ENCODE data around the gene RALGDS. TPM values are rescaled to one million over a fixed set of nuclear protein-coding genes. Genes with fewer than 3 reads are reported as not detected.

Gene RALGDS
- total and polyA plus RNA-seq, 9 of the 15 experiments (the other 6 are each of a cell fraction or from before 2014, with no cell fraction given), result 0.75 to 43.3 (median 27.1) TPM

DNA sequence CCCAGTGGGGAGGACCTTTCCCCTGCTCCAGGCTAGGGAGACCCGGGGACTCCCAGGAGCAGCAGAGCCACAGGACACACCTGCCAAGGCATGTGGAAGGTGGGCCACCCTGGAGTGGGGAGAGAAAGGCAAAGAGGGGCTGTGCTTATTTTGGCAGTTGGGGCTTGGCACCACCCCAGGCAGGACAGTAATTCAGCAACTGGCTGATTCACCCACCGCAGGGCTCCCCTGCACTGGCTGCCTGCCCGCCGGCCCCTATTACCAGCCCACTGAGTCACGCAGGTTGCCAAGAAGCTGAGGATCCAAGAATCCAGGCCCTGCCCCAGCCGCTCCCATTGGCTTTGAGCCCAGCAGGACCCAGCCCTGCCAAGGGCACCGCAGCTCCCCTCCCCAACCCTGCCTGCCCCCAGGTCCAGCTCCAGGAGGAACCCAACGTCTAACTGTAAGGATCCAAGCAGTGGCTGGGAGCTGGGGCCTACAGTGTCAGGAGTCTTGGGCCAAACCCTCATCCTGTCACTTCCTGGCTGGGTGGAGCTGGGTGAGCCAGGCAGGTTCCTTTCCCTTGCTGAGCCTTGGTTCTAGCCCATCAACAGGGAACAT lies 14.2 kb upstream of the RALGDS start:
- WGBS (ENCODE audit: insufficient coverage, low coverage, missing lambda C conversion rate), result 78% methylated on average over 6 of the region's 8 CpGs
- Histone ChIP-seq H3K36me3 (ENCODE audit: control insufficient read depth, insufficient read depth, low read length) (peaks cover 30% of the 10 kb centered on the region; the same call in 2 of the 3 replicates), H3K4me3 (no peak overlapping the region), H3K27me3 (ENCODE audit: control insufficient read depth in 2 of 2, insufficient read depth in 2 of 2, low read length in 2 of 2) (no peaks in the 10 kb centered on the region), H3K4me2 (ENCODE audit: insufficient read depth, low read length) (no peak overlapping the region), H3K9me3 (replicated peaks; ENCODE audit: control insufficient read depth, insufficient read depth, low read depth, low read length) (no peaks in the 10 kb centered on the region), H3K9me1 (ENCODE audit: control insufficient read depth, insufficient read depth, low read length) (no peaks in the 10 kb centered on the region), H3K9ac (ENCODE audit: insufficient read depth in 1 of 2, low read depth in 2 of 2, low read length in 2 of 2) (peak overlapping the region; percentile 59 to 86; a peak in 3 of 4 replicates), H4K20me1 (replicated peaks; ENCODE audit: control insufficient read depth, insufficient read depth, low read length) (peaks cover 6% of the 10 kb centered on the region), H2AFZ (ENCODE audit: low read depth, low read length) (no peak overlapping the region), H3K27ac (ENCODE audit: extremely low read depth, low read depth, low read length) (peak overlapping the region; percentile 80; the same call in 2 of the 3 replicates), H3K4me1 (replicated peaks in 1 of 2; ENCODE audit: control insufficient read depth in 2 of 2, insufficient read depth in 2 of 2, low read length in 2 of 2) (peaks cover 70 to 74% of the 10 kb centered on the region in 2 experiments), H3K79me2 (ENCODE audit: control insufficient read depth, insufficient read depth, low read length) (peaks cover 88% of the 10 kb centered on the region)
- in situ Hi-C loops (cut with MboI) (no loop called here), intact Hi-C loops (cut with micrococcal nuclease) (no loop called here)
- DNase-seq (ENCODE audit: extremely low read depth in 1 of 4, low spot score in 3 of 4), result no peak
- ATAC-seq, result no peak
- no peak for TF ChIP-seq HMG20A (CRISPR knock-in tag; conservative IDR thresholded peaks at IDR 0.05)
- TF ChIP-seq, protein P1, sequence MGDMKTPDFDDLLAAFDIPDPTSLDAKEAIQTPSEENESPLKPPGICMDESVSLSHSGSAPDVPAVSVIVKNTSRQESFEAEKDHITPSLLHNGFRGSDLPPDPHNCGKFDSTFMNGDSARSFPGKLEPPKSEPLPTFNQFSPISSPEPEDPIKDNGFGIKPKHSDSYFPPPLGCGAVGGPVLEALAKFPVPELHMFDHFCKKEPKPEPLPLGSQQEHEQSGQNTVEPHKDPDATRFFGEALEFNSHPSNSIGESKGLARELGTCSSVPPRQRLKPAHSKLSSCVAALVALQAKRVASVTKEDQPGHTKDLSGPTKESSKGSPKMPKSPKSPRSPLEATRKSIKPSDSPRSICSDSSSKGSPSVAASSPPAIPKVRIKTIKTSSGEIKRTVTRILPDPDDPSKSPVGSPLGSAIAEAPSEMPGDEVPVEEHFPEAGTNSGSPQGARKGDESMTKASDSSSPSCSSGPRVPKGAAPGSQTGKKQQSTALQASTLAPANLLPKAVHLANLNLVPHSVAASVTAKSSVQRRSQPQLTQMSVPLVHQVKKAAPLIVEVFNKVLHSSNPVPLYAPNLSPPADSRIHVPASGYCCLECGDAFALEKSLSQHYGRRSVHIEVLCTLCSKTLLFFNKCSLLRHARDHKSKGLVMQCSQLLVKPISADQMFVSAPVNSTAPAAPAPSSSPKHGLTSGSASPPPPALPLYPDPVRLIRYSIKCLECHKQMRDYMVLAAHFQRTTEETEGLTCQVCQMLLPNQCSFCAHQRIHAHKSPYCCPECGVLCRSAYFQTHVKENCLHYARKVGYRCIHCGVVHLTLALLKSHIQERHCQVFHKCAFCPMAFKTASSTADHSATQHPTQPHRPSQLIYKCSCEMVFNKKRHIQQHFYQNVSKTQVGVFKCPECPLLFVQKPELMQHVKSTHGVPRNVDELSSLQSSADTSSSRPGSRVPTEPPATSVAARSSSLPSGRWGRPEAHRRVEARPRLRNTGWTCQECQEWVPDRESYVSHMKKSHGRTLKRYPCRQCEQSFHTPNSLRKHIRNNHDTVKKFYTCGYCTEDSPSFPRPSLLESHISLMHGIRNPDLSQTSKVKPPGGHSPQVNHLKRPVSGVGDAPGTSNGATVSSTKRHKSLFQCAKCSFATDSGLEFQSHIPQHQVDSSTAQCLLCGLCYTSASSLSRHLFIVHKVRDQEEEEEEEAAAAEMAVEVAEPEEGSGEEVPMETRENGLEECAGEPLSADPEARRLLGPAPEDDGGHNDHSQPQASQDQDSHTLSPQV (IDR thresholded peaks at IDR 0.05), result 0 out of 2 replicates have a peak, but pooled peaks have one; percentile 5
- CTCF ChIA-PET (ENCODE audit: low intra/inter-chr PET ratio), result no interaction called here
- BruUV-seq (replicated peaks), result no TSS peak
- no peak for FAIRE-seq
- POLR2A ChIA-PET, result interaction anchor here (0.6 to 1.3 kb wide), 4 partner anchors 9 to 191 kb away, joined by 3 to 5 read pairs (median 4); partner anchors contain the start of gene TSC1
